NOMO-1 (cell line): ENCODE results near the gene CBFA2T2.
"Not testable (repeated sequence)": the region's sequence is repeated elsewhere in the genome, so short reads cannot be mapped to it uniquely, and the experiment has no call there.

Experiments
- DNase-seq, 2 experiments: peaks; one replicate each; lab custom pipeline; 2025; ENCODE audit not compliant: unreplicated experiment in 2 of 2; lab: John Stamatoyannopoulos, UW

Gene CBFA2T2

GRCh38 chr20:33541797-33542196, 51.9 kb downstream of the CBFA2T2 start:
- DNase-seq = no peak

- DNase-seq = no peak
Observed at GRCh38 chr20:33545763-33546162, 55.9 kb downstream of the CBFA2T2 start.

GRCh38 chr20:33549229-33549999, 59.5 kb downstream of the CBFA2T2 start:
- DNase-seq = no peak

DNA sequence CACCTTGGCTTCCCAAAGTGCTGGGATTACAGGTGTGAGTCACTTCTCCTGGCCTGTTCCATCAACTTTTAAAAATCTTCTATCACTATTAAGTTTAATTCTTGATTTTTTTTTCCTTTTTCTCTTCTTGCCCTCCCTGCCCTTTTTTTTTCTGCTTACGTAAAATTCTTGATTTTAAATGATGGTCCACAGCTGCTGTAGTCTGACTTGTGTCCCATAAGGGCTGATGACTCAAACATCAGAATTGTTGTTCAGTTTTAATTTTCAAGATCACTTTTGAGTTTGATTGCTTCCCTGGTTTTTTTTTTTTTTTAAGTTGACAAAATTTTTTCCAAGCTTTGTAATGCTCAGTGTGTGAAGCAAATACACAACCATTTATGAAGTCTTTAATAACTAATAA, 61.9 kb downstream of the CBFA2T2 start:
- no peak for DNase-seq

DNA sequence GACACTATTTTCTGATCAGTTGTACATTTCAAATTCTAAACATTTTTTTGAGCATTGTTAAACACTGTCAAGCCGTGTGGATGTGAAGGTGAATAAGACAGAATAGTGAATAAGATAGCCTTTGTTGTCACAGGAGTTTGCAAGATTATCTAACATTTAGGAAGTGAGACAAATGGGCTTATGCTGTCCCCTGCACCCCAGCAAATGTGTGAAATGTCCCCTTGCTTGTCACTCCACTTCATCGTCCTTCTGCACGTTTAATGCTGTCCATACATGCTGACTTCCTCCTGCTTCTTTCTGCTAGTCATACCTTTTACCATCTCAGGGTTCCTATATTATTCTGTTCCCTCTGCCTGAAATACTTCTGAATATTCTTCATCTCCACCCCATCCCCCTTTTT, 62.6 kb downstream of the CBFA2T2 start:
- DNase-seq = peak in 1 of 2 experiments; percentile 3

- DNase-seq = no peak
Observed at GRCh38 chr20:33553516-33553915, 63.6 kb downstream of the CBFA2T2 start.

DNA sequence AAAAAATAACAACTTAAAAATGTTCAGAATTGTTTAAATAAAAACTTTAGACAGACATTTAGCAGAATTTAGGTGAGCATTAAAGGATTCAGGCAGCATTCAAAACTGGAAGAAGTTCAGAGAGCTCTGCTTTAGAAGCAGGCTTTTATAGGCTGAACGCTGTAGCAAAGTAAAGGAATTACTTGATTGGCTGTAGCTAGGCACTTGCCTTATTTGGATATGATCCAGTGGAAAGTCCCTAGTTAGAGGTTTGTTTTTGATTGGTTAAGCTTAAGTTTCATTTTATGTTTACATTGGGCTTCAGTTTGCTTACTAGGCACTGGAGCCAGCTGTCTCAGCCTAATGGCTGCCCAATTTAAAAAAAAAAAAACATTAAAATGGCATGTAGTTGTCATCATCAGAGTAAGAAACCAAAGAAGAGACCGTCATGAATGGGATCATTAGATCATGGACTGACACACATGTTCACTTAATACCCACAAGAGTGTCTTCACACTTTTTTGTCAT, 65.1 kb downstream of the CBFA2T2 start:
- DNase-seq = no peak

DNA sequence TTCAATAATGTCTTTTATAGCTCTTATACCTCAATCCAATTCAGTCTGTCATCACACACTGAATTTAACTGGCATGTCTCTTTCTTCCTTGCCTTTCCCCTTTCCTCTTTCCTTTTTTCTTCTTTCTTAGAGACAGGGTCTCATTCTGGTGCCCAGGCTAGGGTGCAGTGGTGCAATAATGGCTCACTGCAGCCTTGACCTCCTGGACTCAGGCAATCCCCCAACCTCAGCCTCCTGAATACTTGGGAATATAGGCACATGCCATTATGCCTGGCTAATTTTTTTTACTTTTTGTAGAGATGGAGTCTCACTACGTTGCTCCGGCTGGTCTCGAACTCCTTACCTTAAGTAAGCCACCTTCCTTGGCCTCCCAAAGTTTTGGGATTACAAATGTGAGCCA, 65.9 kb downstream of the CBFA2T2 start:
- DNase-seq = no peak

DNA sequence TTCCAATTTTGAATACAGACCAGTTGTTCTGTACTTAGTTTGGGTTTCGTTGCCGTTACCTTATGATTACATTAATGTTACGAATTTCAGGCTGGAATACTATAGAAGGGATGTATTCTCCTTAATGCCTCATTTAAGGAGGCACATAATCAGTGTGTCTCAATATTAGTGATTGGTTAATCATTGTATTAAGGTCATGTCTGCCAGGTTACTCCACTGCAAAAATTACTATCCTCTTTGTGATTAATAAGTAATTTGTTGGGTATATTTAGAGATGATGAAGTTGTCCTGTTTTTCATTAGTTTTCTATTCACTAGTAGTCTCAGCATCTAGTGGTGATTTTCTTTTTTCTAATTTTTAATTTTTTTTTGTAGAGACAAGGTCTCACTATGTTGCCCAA, 66.3 kb downstream of the CBFA2T2 start:
- DNase-seq = no peak

GRCh38 chr20:33558348-33559144, 68.7 kb downstream of the CBFA2T2 start:
- DNase-seq = no peak

- no peak for DNase-seq
Observed at GRCh38 chr20:33559212-33559611, 69.3 kb downstream of the CBFA2T2 start.

GRCh38 chr20:33560026-33560425, 70.1 kb downstream of the CBFA2T2 start:
- DNase-seq = no peak

DNA sequence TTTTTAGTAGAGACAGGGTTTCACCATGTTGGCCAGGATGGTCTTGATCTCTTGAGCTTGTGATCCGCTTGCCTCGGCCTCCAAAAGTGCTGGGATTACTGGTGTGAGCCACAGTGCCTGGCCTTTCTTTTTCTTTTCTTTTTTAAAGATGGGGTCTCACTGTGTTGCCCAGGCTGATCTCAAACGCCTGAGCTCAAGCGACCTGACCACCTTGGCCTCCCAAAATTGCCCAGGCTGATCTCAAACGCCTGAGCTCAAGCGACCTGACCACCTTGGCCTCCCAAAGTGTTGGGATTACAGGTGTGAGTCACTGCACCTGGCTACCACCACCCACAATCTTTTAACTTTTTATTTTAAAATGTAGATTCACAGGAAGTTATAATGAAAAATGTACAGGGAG, 71.2 kb downstream of the CBFA2T2 start:
- DNase-seq = not testable (repeated sequence)

DNA sequence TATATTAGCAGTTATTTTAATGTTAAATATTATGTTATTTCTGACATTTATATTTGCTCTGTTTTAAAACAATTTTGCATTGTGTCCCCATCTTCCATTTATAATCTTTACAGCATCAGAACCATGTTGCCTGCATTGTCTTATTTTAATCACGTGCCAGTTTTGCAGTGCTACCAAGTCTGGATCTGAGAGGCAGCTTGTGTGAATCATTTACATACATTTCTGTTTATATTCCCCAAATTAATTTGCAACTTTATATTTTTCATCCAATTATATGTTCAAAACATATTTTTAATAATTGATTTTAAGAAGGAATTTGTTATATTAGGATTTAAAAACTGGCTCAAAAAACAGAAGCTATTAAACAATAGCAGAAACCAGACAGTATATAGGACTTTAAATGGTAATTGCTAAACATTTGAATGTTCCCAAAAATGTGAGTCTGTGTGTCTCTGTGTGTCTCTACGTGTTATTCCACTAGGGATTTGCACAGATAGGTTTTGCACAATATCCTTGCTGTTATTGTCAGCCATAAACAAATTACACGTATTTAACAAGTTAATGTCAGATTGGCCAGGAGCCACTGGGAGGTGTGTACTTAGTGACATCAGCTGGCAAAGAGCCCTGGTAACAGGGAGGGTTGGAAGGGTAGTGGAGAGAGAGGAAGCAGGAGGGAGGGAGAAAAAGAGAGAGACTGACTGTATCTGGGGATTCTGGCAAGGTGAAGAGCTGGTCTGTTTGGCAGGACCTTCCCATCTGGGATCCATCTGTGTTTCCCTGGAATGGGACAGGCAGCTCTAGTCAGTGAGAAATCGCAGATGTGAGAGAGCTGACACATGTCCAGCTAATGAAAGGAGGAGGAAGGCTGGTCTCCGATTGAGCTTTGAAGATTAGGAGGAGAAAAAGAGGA, 72.1 kb downstream of the CBFA2T2 start:
- DNase-seq = no peak

- DNase-seq = no peak
Observed at GRCh38 chr20:33563788-33564187, 73.9 kb downstream of the CBFA2T2 start.

DNA sequence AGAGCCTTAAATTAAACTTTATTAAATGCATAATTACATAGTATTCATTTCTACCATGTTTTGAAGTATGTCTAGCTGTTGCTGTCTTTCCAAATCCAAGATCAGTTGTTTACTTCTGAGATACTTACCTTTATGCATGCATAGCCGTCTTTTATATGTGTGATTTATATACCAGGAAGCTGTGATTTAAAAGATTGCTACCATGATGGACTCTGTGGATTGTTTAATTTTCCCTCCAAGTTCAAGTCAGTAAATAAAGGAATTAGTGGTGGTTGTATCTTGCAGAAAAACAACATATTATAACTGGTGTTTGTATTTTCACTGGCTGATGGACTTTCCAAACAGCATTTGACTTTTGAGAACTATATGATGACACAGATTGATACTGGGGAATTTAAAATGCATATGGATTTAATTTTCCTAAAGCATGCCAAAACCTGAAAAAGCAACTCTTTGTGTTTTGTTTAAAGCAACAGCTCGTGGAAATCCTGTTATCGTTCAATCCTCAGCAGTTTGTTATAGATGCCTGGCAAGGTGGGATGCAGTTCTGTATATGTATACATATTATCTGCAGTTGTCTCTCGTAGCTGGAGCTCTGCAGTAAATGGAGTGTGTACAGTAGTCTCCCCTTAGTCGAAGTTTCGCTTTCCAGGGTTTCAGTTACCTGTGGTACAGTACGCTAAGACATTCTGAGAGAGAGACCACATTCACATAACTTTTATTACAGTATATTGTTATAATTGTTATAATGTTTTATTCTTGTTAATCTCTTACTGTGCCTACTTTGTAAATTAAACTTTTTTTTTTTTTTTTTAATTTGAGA, 77.1 kb downstream of the CBFA2T2 start:
- no peak for DNase-seq

DNA sequence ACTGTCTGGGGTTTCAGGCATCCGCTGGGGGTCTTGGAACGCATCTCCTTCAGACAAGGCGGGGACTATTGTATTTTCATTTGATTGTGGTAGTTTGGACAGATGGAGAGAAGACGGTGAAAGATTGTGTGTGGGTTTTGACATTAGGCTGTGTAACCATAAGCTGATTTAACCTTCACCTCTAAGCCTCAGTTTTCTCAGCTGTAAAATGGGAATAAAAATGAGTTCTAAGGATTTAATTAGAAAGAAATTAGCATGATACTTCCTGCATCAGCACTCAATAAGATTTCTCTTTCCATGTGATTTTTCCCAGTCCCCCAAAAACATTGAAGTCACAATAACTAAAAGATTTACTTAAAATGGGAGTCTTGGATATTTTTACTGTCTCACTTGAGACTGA, 78.1 kb downstream of the CBFA2T2 start:
- DNase-seq = no peak

- DNase-seq = no peak
Observed at GRCh38 chr20:33568378-33568777, 78.5 kb downstream of the CBFA2T2 start.

DNA sequence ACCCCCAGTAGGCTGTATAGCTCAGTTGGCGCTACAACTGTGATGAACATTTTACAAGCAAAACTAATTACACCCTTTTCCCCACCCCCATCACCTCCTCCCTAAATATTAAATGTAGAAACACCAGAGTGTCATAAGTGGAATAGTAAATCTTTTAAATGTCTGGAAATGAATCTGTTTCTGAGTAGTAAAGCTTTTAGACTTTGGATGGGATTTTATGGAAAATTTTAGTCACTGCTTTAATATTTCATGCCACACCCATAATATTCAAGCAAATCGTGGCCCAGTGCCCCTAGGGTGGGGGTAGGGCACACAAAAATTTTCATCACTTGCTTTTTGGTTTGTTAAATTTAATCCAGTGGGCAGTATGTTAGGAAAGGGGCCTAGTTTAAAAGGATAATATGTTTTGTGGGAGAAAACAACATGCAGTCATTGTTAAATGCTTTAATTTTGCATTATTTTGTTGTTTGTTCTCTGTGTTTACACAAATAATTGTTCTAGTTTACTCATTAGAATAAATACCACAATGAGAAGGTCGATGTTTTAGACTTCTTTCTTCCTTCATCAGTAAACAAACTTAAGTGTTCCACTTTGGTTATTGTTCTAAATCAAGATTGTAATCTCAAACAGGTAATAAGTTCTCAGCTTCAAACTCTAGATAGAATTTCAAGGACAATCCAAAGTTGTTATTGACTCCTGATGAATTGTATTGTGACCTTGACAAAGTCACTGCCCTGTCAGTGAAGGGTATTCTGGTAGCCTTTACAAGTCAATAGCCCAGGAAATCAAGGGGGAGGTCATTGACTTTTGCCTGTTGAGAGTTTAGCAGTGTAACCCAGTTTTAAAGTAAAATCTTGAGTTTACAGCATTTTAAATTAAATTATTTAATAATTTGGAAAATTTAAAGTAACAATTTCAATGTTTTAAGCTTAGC, 79.2 kb downstream of the CBFA2T2 start:
- DNase-seq = no peak
